Hematopoietic multipotent progenitor cell (in vitro differentiated cells): Measurements from ENCODE around the gene NEK11. TPM values are rescaled to one million over a fixed set of nuclear protein-coding genes. Genes with fewer than 3 reads are reported as not detected.

Experiments
- DNase-seq, 3 donors: peaks; one replicate each; pipeline ENCODE4 v3.0.0-alpha.2; 2011 to 2015; ENCODE audit warnings: low read depth in 2 of 3, low spot score in 2 of 3
- total RNA-seq: library from RNA; depleted of rRNA; stranded (reverse); fragments of >200 nt; gene quantifications from one replicate; pipeline ENCODE4 v1.2.3, GENCODE V29; 2012

Gene NEK11
- total RNA-seq, 1 donor, result 2.2 TPM

DNA sequence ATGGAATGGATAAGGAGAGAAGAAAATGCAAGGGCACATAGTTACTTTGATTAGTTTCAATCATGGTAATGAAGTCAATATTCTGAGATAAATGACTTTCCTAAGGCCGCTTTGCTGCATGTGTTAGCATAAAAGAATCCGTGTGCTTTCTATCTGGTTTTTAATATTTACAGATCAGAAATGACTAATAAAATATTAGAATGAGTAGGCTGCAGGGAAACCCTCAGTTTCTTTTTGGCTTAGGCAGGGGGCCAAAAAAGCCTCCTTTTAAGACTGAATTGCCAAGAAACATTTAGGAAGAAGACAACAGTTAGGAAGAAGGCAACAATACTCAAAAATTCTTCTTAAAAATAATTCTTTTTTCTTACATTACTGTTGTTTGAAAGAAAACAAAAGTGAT lies 11.6 kb downstream of the NEK11 start:
- DNase-seq, result no peak

- peak in 1 of 3 donors; percentile 28 for DNase-seq
Measured at GRCh38 chr3:131042271-131042985, 15.8 kb downstream of the NEK11 start.

DNA sequence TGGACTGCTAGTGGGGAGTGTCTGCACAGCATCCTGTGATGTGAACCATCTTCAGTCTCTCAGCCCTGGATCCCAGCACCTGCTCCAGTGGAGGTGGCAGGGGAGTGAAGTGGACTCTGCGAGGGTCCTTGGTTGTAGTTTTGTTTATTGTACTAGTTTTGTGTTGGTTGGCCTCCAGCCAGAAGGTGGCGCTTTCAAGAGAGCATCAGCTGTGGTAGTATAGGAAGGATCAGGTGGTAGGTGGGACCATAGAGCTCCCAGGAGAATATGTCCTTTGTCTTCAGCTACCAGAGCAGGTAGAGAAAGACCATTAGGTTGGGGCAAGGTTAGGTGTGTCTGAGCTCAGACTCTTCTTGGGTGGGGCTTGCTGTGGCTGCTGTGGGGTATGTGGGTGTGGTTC lies 20.9 kb downstream of the NEK11 start:
- DNase-seq, result no peak

- no peak for DNase-seq
Measured at GRCh38 chr3:131048030-131048429, 21.4 kb downstream of the NEK11 start.

DNA sequence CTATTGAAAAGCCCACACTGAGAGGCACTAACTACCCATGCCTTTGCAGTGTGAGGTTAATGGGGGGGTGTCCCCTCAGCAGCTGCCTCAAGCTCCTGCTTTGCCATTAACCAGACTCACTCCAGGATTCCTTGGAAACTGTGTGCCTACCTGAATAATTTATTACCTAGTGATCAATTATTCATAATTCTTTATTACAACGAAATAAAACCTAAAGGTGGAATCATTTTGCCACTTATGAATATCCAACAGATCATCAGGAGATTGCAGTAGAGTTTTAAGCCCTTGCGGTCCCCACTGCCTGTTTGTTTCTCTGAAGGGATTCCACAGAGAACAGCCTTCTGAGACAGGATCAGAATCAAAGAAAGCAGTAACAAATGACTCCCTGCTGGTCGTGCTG lies 23.3 kb downstream of the NEK11 start:
- DNase-seq, result no peak

GRCh38 chr3:131053043-131053859 lies 26.6 kb downstream of the NEK11 start:
- DNase-seq, result no peak

- DNase-seq, result no peak
Measured at GRCh38 chr3:131067983-131068382, 41.3 kb downstream of the NEK11 start.

DNA sequence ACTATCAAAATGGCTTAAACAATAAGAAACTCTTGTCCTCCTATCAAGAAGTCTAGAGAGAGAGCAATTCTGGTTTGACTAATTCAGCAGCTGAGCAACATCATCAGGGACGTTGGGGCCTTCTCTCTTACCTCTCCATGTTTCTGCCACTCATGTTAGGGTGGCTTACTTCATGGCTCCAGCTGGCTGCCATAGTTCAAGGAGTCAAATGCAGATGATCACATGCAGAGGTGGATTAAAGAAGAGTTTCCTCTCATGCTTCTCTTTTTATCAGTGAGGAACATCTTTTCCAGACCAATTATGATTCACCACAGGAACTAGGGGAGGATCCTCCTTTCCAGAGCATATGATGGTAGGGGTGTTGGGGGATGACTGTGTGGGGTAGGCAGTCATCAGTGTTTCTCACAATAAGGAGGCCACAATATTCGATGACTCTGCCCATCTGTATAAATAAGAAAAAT lies 45.5 kb downstream of the NEK11 start:
- peak in 1 of 3 donors; percentile 8 for DNase-seq

DNA sequence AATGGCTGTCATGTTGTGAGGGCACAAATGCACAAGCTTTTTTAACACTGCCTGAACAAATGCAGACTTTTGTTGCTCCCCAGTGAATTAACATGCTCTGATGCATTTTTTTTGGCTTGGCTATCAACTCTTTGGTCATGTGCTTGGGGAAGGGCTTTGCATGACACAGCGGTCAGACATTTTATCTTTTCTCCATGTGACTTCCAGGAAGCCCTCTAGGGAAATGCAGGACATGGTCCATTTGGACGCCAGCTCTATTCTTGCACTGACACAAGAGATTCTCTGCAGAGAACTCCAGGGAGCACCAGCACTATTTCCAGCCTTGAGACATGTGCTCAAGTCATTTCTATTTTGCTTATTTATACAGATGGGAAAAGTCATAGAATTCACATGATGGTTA lies 46.2 kb downstream of the NEK11 start:
- DNase-seq, result no peak

GRCh38 chr3:131075632-131076328 lies 49.1 kb downstream of the NEK11 start:
- no peak for DNase-seq

- DNase-seq, result no peak
Measured at GRCh38 chr3:131077904-131078303, 51.2 kb downstream of the NEK11 start.

DNA sequence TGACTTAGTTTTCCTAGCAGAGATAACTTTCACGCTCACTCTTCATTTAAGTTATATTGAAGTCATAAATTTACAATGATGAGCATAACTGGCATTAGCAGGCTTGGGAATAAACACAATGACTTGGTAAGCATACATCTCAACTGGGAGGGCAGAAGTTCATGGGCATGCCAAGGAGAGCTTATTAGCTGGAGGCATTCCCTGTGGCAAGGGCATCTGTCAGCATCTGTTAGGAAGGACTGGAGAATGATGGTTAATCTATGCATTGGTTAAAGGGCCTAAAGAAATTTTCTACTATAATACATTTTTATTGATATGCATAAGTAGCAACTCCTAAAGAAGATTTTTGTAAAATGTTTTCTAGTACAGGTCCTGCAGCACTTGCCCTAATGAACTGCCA lies 52.4 kb downstream of the NEK11 start:
- DNase-seq, result no peak

- no peak for DNase-seq
Measured at GRCh38 chr3:131081224-131081623, 54.5 kb downstream of the NEK11 start.

GRCh38 chr3:131082246-131082645 lies 55.6 kb downstream of the NEK11 start:
- no peak for DNase-seq

DNA sequence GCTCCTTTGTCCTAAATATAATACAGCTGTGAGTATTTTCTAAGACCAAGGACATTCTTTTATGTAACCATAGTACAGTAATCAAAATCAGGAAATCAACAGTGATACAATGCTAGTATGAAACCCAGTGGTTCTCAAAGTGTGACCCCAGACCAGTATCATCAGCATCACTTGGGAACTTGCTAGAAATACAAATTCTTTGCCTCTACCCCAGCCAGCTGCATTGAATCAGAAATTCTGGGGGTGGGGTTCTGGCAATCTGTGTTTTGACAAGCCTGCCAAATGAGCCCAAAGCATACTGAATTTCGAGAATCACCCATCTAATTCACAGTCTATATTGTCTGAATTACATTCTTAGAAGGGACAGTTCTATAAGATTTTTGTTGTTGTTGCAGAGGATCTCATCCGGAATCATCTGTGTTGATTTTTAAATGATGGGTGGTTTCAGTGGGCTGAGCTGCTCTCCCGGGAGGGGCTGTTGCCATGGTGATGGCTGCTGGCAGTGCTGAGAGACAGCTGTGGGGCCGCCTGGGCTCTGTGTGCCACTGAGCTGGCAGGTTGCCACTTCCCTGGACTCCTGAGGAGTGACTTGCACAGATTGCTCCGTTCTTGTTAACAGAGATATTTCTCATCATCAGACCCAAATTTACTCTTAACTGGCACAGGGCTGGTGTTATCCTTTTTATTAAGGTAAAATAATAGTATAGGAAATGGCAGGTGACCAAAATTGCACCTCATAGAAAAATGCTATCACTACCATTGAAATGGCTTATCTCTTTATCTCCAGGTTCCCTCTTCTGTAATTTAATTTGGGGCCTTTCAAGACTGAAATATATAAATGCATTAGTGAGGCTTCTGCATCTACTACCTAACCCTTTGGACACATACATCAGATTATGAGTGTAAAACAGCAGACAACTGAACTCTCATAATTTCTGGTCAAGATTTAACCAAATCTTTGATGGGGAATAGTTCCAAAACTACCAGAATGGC lies 56.5 kb downstream of the NEK11 start:
- no peak for DNase-seq

- DNase-seq, result no peak
Measured at GRCh38 chr3:131091768-131092167, 65.1 kb downstream of the NEK11 start.

DNA sequence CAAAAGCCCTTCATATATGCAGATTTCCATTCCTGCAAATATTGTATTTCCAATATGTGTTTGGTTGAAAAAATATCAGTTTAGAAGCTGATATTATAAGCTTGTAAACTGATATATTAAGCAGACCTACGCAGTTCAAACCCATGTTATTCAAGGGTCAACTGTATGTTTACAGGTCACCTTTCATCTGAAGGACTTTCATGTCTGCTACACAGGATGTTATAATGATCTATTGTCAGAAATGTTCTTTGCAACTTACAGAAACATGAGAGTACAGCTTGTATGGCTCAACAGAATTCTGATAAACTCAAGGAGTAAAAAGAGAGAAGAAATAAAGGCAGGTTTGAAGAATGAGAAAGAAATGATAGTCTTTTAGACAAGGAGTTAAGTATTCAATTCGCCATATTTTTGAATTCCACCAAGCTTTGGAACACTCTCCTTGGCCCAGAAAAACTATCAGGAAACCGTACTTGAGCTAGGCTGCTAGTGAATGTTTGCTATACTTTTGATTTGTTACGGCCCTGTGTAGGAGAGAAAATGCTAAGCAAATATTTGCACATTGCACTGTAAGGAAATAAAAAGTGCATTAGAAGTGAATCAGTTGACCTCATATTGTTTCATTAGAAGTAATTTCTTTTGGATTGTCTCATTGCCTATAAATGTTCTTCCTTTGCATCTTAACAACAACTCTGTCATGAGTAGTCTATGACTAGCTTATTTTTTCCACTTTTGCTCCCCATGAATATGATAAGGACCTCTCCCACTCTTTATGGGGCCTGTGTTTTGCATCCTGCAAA lies 81.2 kb downstream of the NEK11 start:
- no peak for DNase-seq

DNA sequence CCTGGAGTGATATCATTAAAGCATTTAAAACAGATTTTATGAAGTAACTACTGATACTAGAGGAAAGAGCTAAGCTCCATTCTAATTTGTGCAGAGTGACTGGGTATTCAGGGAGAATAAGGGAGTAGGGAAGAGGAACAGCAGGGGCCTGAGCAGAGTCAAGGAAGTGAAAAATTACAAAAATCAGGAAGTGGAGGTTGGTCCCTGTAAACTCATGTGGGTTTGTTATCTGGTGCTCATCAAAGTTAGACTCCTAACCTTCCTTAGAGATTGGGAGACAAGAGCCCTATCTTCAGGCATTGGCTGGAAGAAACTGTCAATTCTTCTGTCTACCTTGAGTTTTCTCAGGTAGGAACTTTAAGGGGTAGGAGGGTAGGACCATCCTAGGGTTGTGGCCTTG lies 82.5 kb downstream of the NEK11 start:
- no peak for DNase-seq

GRCh38 chr3:131110087-131110486 lies 83.4 kb downstream of the NEK11 start:
- no peak for DNase-seq
